Ovary (tissue), 9 donors: Measurements from ENCODE around the gene TGM1. TPM values are rescaled to one million over a fixed set of nuclear protein-coding genes. Genes with fewer than 3 reads are reported as not detected.

Source experiments
- DNase-seq, 5 donors: peaks; one replicate each; pipeline ENCODE4 v3.0.0-alpha.2; 2019 to 2020
- H3K27ac ChIP-seq, 2 donors: fragments of 200-600 bp; one replicate each; pipeline versions ENCODE4 v1.5.1 to v1.8.0; 2019 to 2022
- H3K27me3 ChIP-seq: fragments of 200-600 bp; one replicate; pipeline ENCODE4 v1.8.0; 2022
- H3K36me3 ChIP-seq: fragments of 200-600 bp; sonication (generic); one replicate; pipeline ENCODE4 v1.5.1; 2019
- H3K4me1 ChIP-seq: one replicate; pipeline ENCODE4 v1.8.1; 2013; ENCODE audit warnings: mild to moderate bottlenecking, moderate library complexity; ENCODE audit not compliant: insufficient read depth
- H3K4me3 ChIP-seq: fragments of 200-600 bp; sonication (generic); one replicate; pipeline ENCODE4 v1.5.1; 2017
- H3K9me3 ChIP-seq, 2 donors: fragments of 200-600 bp in 1 of 2; sonication (generic) in 1 of 2; one replicate each; pipeline versions ENCODE4 v1.5.1 to v1.8.1; 2013 to 2019; ENCODE audit warnings: mild to moderate bottlenecking in 1 of 2, moderate library complexity in 1 of 2
- EP300 ChIP-seq: sonication (generic); formaldehyde crosslinking; IDR thresholded peaks from one replicate; pipeline ENCODE4 v1.6.1; 2017; ENCODE audit warnings: antibody characterized with exemption
- POLR2A ChIP-seq: fragments of 450-650 bp; IDR thresholded peaks from one replicate; pipeline ENCODE4 v1.6.1; 2017; ENCODE audit warnings: antibody characterized with exemption, mild to moderate bottlenecking, moderate library complexity
- WGBS, 3 donors: extraction: QIAGEN DNeasy Blood & Tissue Kit in 1 of 3; methylation state at CpG; one replicate each; pipeline versions ENCODE4 v1.1.5 to v1.1.7; 2013 to 2017; 5-methylcytosine and 5-hydroxymethylcytosine counted together
- intact Hi-C, 4 donors: fragments of 100-400 bp; cut with DNase I; formaldehyde crosslinking; loops; one replicate each; pipeline versions ENCODE4 v1.11.0 to v1.15.1; 2022 to 2023
- polyA plus RNA-seq, 2 donors: library from polyadenylated mRNA; stranded (reverse); fragments of 200-250 nt in 1 of 2; fragments of 350-450 nt in 1 of 2; fragmentation: Illumina TruSeq in 1 of 2; extraction: RNeasy Lipid Tissue Mini Kit (QIAGEN cat#74804) in 1 of 2; gene quantifications; one replicate each; pipeline ENCODE4 v1.2.3, GENCODE V29; 2013 to 2014
- total RNA-seq, 7 donors: library from RNA; depleted of rRNA in 2 of 7; stranded (reverse); fragments of >200 nt in 2 of 7; fragmentation: NEBNext Ultra II Directional in 3 of 7; extraction: Animal tissue kit (Norgen Biotek cat#: 25700) in 3 of 7; gene quantifications; one replicate each; pipeline versions ENCODE4 v1.1.0 to v1.2.4, GENCODE V29; 2016 to 2023
- TF ChIP-seq, protein P1 (sequence below), 3 donors: fragments of 450-650 bp in 2 of 3; fragments of 200-600 bp in 1 of 3; IDR thresholded peaks; one replicate each; pipeline versions ENCODE4 v1.5.1 to v1.8.0; 2016 to 2022; ENCODE audit warnings: antibody characterized with exemption in 3 of 3, mild to moderate bottlenecking in 1 of 3
- donor health status: DM: no; HTN: no; CAD: no; lungs with moderate emphysema.
- donor health status: DM: no; HTN: no; CAD: no.
- donor health status: Bipolar disorder and iron deficiency.
- donor health status: DM: yes; HTN: yes; CAD: no.
- donor health status: DM: no; HTN: no; CAD: no.
- donor health status: DM: yes; HTN: yes; CAD: no.

Gene TGM1
- total and polyA plus RNA-seq, 9 donors: 1.1 to 152 (median 4.2) TPM

DNA sequence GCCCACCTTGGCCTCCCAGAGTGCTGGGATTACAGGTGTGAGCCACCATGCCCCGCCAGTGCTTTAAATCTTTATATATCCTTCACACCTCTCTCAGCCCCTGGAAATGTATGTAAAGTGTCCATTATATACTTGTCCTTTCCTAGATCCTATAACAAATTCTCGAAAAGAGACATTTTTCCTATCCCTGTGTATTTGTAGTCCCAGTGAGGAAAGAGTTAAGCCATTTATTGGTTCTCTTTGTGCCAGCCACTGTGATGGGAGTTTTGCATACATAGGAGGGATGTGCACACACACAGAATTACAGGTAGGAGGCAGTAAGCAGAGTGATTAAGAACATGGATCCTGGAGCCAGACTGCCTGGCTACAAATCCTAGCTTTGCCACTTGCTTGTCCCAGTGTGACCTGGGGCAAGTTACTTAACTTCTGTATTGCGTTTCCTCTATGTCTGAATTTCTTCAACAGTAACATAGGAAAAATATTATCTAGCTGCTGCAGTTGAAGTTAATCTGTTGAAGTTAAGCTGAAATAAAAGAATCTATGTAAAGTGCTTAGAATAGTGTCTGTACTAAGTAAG, 10.5 kb upstream of the TGM1 start:
- intact Hi-C loops: no loop called here
- Histone ChIP-seq H3K27me3 (no peaks in the 10 kb centered on the region), H3K36me3 (no peaks in the 10 kb centered on the region), H3K4me1 (peaks cover 2% of the 10 kb centered on the region), H3K27ac (no peak overlapping the region), H3K4me3 (no peak overlapping the region), H3K9me3 (no peaks in the 10 kb centered on the region)
- WGBS, 3 donors: 61 to 79% (median 61%) methylated on average over 3 of the region's 3 CpGs
- TF ChIP-seq POLR2A (no peak), EP300 (no peak)
- TF ChIP-seq, protein P1, sequence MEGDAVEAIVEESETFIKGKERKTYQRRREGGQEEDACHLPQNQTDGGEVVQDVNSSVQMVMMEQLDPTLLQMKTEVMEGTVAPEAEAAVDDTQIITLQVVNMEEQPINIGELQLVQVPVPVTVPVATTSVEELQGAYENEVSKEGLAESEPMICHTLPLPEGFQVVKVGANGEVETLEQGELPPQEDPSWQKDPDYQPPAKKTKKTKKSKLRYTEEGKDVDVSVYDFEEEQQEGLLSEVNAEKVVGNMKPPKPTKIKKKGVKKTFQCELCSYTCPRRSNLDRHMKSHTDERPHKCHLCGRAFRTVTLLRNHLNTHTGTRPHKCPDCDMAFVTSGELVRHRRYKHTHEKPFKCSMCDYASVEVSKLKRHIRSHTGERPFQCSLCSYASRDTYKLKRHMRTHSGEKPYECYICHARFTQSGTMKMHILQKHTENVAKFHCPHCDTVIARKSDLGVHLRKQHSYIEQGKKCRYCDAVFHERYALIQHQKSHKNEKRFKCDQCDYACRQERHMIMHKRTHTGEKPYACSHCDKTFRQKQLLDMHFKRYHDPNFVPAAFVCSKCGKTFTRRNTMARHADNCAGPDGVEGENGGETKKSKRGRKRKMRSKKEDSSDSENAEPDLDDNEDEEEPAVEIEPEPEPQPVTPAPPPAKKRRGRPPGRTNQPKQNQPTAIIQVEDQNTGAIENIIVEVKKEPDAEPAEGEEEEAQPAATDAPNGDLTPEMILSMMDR (IDR thresholded peaks at IDR 0.05): no peak
- no peak for DNase-seq

DNA sequence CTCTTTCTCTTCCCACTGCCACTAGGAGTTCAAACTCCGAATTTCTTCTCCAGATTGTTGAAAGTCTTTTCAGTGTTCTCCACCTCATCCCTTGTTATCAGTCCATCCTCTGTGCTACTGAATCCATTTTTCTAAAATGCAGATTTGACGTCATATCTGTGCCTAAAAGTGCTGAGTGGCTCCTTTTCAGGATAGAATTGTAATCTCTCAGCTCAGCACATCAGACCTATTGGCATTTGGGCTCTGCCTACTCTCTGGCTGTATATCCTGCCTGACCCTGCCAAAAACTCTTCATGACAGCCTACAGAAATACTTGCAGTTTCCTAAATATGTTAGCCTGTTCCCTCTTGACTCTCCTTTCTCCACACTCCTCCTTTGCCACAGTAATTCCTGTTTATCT, 9.5 kb upstream of the TGM1 start:
- Histone ChIP-seq H3K27me3 (no peaks in the 10 kb centered on the region), H3K9me3 (no peaks in the 10 kb centered on the region), H3K4me1 (peaks cover 2% of the 10 kb centered on the region), H3K4me3 (no peak overlapping the region), H3K36me3 (no peaks in the 10 kb centered on the region), H3K27ac (no peak overlapping the region)
- DNase-seq: no peak
- intact Hi-C loops: no loop called here
- 92 to 98% (median 96%) methylated on average over 2 of the region's 2 CpGs for WGBS, 3 donors
- no peak for TF ChIP-seq POLR2A
- TF ChIP-seq EP300: no peak
- TF ChIP-seq, protein P1 (IDR thresholded peaks at IDR 0.05): no peak

DNA sequence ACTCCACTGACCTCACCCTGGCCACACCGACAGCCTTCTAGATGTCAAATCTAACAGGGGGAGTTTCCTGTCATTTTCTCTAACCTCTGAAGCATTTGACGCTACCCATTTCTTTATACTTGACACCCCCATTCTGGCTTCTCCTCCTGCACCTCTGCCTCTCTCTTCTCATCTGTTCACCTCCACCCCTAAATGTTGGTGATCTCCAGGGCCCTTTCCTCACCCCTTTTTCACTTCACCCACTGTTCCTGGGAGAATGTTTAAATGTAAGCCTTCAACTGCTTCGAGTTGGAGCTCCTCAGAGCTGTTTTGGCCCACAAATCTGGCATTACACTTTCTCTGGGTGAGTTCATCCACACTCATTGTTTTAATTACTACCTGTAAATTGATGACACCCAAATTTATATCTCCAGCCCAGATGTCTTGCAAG, 8.9 kb upstream of the TGM1 start:
- 14 to 22% (median 17%) methylated on average over 3 of the region's 3 CpGs for WGBS, 3 donors
- no peaks in the 10 kb centered on the region for H3K9me3 ChIP-seq
- H3K27ac ChIP-seq: peak overlapping the region; percentile 76 to 98
- peaks cover 2% of the 10 kb centered on the region for H3K4me1 ChIP-seq
- no peaks in the 10 kb centered on the region for H3K27me3 ChIP-seq
- intact Hi-C loops: no loop called here
- DNase-seq: no peak
- peak overlapping the region; percentile 73 for H3K4me3 ChIP-seq
- H3K36me3 ChIP-seq: no peaks in the 10 kb centered on the region
- no peak for TF ChIP-seq EP300
- TF ChIP-seq POLR2A: no peak
- TF ChIP-seq, protein P1 (IDR thresholded peaks at IDR 0.05): no peak

DNA sequence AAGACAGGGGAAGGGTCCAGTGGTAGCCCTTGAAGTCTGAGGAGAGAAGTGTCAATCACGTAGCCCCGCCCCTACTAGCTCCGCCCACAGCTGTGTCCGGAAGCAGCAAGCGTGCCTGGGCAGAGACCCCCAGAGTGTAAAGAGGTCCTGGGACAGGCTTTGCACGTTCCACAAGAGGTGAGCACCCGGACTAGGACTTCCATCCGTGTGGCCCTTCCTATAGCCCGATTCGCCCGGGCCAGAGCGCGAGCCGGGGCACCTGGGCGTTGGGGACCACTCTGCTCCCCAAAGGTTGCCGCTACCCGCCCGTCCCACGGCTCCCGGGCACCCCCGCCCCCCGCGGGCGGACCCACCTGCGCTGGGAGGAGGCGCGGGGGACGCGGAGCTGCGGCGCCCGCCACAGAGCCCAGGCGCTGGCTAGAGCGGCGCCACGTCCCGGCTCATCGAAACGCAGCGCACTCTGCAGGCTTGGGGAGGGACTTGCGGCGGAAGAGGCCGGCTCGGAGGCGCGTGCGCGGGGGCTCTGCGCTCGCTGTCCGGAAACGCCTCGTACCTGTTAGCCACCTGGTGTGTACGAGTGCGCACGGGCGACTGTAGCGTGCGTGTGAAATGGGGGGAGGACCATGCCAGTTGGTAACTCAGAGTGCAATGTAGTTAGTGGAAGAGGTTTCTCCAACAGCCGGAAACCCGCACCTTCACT, 8.3 kb upstream of the TGM1 start, which contains the start of gene RABGGTA:
Gene RABGGTA (minus strand): TSS at position 464 of the 700 bp plus-strand sequence. CDS start 482 bp downstream, outside the sequence.
- intact Hi-C loops: no loop called here
- Histone ChIP-seq H3K4me1 (peaks cover 2% of the 10 kb centered on the region), H3K9me3 (no peaks in the 10 kb centered on the region), H3K36me3 (no peaks in the 10 kb centered on the region), H3K4me3 (peak within 1 kb of the TSS; percentile 73), H3K27me3 (no peaks in the 10 kb centered on the region), H3K27ac (peak within 1 kb of the TSS; percentile 76 to 98)
- WGBS, 3 donors: 0 to 1% (median 0%) methylated on average over 53 to 61 of the region's 61 CpGs
- DNase-seq: peak; percentile 83 to 92 (median 86)
- TF ChIP-seq EP300 (no peak), POLR2A (no peak)
- TF ChIP-seq, protein P1 (IDR thresholded peaks at IDR 0.05): peak; percentile 44 to 84 (median 80)
